Hepatocyte (in vitro differentiated cells): ENCODE results near the gene RPS6KA1. TPM values are rescaled to one million over a fixed set of nuclear protein-coding genes. Genes with fewer than 3 reads are reported as not detected.

Experiments used
- DNase-seq: peaks from one replicate; pipeline ENCODE4 v3.0.0-alpha.2; 2016; ENCODE audit warnings: low spot score
- H2AFZ ChIP-seq: fragments of 200-600 bp; sonication (generic); 2 replicates; pipeline ENCODE4 v1.6.0; 2016; ENCODE audit warnings: antibody characterized with exemption, mild to moderate bottlenecking
- H3K27ac ChIP-seq: fragments of 200-600 bp; sonication (generic); 2 replicates; pipeline ENCODE4 v1.5.1; 2016; ENCODE audit warnings: mild to moderate bottlenecking
- H3K27me3 ChIP-seq: fragments of 200-600 bp; sonication (generic); 2 replicates; pipeline ENCODE4 v1.6.1; 2016
- H3K36me3 ChIP-seq: fragments of 200-600 bp; sonication (generic); replicated peaks from 2 replicates; pipeline ENCODE4 v1.5.1; 2016; ENCODE audit warnings: low read depth; ENCODE audit not compliant: insufficient read depth
- H3K4me1 ChIP-seq: fragments of 200-600 bp; sonication (generic); 2 replicates; pipeline ENCODE4 v1.5.1; 2016; ENCODE audit warnings: mild to moderate bottlenecking, moderate library complexity; ENCODE audit not compliant: insufficient read depth
- H3K4me2 ChIP-seq: fragments of 200-600 bp; sonication (generic); 2 replicates; pipeline ENCODE4 v1.6.0; 2016
- H3K4me3 ChIP-seq: fragments of 200-600 bp; sonication (generic); 2 replicates; pipeline ENCODE4 v1.5.1; 2016; ENCODE audit warnings: mild to moderate bottlenecking
- H3K79me2 ChIP-seq: fragments of 200-600 bp; sonication (generic); 2 replicates; pipeline ENCODE4 v1.6.0; 2017; ENCODE audit warnings: mild to moderate bottlenecking
- H3K9me2 ChIP-seq: fragments of 200-600 bp; sonication (generic); replicated peaks from 2 replicates; pipeline ENCODE4 v1.6.0; 2017; ENCODE audit warnings: mild to moderate bottlenecking; ENCODE audit not compliant: insufficient read depth
- H3K9me3 ChIP-seq: fragments of 200-600 bp; sonication (generic); 2 replicates; pipeline ENCODE4 v1.5.1; 2016; ENCODE audit warnings: low read depth, mild to moderate bottlenecking
- H4K20me1 ChIP-seq: fragments of 200-600 bp; sonication (generic); 2 replicates; pipeline ENCODE4 v1.6.0; 2016; ENCODE audit warnings: mild to moderate bottlenecking; ENCODE audit not compliant: insufficient read depth, poor library complexity, severe bottlenecking
- CTCF ChIP-seq: fragments of 200-600 bp; sonication (generic); IDR thresholded peaks from 2 replicates; pipeline ENCODE4 v1.5.1; 2016; ENCODE audit warnings: antibody characterized with exemption, mild to moderate bottlenecking; ENCODE audit not compliant: poor library complexity
- EZH2 ChIP-seq: fragments of 200-600 bp; sonication (generic); IDR thresholded peaks from 2 replicates; pipeline ENCODE4 v1.6.1; 2016; ENCODE audit warnings: antibody characterized with exemption, mild to moderate bottlenecking, borderline replicate concordance
- EZH2phosphoT487 ChIP-seq: fragments of 200-600 bp; sonication (generic); IDR thresholded peaks from one replicate; pipeline ENCODE4 v1.6.1; 2018; ENCODE audit warnings: antibody characterized with exemption, mild to moderate bottlenecking, low read depth, moderate library complexity; ENCODE audit not compliant: unreplicated experiment, severe bottlenecking
- WGBS: methylation state at CpG from one replicate; pipeline ENCODE4 v1.1.6; 2016; ENCODE audit warnings: low lambda C conversion rate; ENCODE audit errors: missing lambda C conversion rate; 5-methylcytosine and 5-hydroxymethylcytosine counted together
- polyA plus RNA-seq: library from polyadenylated mRNA; unstranded; fragments of >200 nt; fragmentation: Nextera tagmentation; extraction: Ambion mirVana; gene quantifications from 2 replicates; pipeline ENCODE4 v1.2.1, GENCODE V29; 2016
- total RNA-seq: library from RNA; depleted of rRNA; stranded (reverse); fragments of >200 nt; gene quantifications from 2 replicates; pipeline ENCODE4 v1.2.3, GENCODE V29; 2014

Gene RPS6KA1
- total and polyA plus RNA-seq, 2 experiments from 2014 or later = 30.2 to 30.6 TPM

GRCh38 chr1:26490155-26490554 is 39.4 kb upstream of the RPS6KA1 start:
- Histone ChIP-seq H3K9me2 (no peaks in the 10 kb centered on the region), H3K9me3 (no peaks in the 10 kb centered on the region), H3K79me2 (no peaks in the 10 kb centered on the region), H3K4me2 (no peak overlapping the region), H3K4me3 (no peak overlapping the region), H4K20me1 (no peaks in the 10 kb centered on the region), H3K36me3 (no peaks in the 10 kb centered on the region), H3K27me3 (no peaks in the 10 kb centered on the region), H3K27ac (no peak overlapping the region), H3K4me1 (no peaks in the 10 kb centered on the region), H2AFZ (no peak overlapping the region)
- TF ChIP-seq CTCF (no peak), EZH2 (no peak), EZH2phosphoT487 (no peak)
- no peak for DNase-seq
- 81% methylated on average over 4 of the region's 4 CpGs for WGBS

- Histone ChIP-seq H3K9me3 (no peaks in the 10 kb centered on the region), H3K79me2 (no peaks in the 10 kb centered on the region), H3K4me2 (no peak overlapping the region), H4K20me1 (no peaks in the 10 kb centered on the region), H3K4me1 (no peaks in the 10 kb centered on the region), H3K27ac (no peak overlapping the region), H3K4me3 (no peak overlapping the region), H3K27me3 (no peaks in the 10 kb centered on the region), H2AFZ (no peak overlapping the region), H3K9me2 (no peaks in the 10 kb centered on the region), H3K36me3 (no peaks in the 10 kb centered on the region)
- 79% methylated on average over 3 of the region's 3 CpGs for WGBS
- DNase-seq = no peak
- no peak for TF ChIP-seq EZH2
- TF ChIP-seq CTCF = no peak
- TF ChIP-seq EZH2phosphoT487 = no peak
These were observed 36.3 kb upstream of the RPS6KA1 start for GRCh38 chr1:26493267-26493666.

- TF ChIP-seq CTCF (no peak), EZH2phosphoT487 (no peak), EZH2 (no peak)
- Histone ChIP-seq H3K27me3 (no peaks in the 10 kb centered on the region), H3K4me3 (no peak overlapping the region), H3K27ac (no peak overlapping the region), H3K36me3 (no peaks in the 10 kb centered on the region), H3K9me2 (no peaks in the 10 kb centered on the region), H3K4me1 (no peaks in the 10 kb centered on the region), H3K9me3 (no peaks in the 10 kb centered on the region), H3K79me2 (no peaks in the 10 kb centered on the region), H2AFZ (no peak overlapping the region), H4K20me1 (no peaks in the 10 kb centered on the region), H3K4me2 (no peak overlapping the region)
- DNase-seq = no peak
- 95% methylated on average over 3 of the region's 3 CpGs for WGBS
These were observed 35.6 kb upstream of the RPS6KA1 start for GRCh38 chr1:26493938-26494337.

GRCh38 chr1:26496861-26497260 is 32.7 kb upstream of the RPS6KA1 start:
- Histone ChIP-seq H4K20me1 (no peaks in the 10 kb centered on the region), H3K9me2 (no peaks in the 10 kb centered on the region), H3K36me3 (no peaks in the 10 kb centered on the region), H3K4me2 (no peak overlapping the region), H3K27ac (no peak overlapping the region), H3K27me3 (no peaks in the 10 kb centered on the region), H3K4me3 (no peak overlapping the region), H2AFZ (no peak overlapping the region), H3K79me2 (no peaks in the 10 kb centered on the region), H3K4me1 (peaks cover 3% of the 10 kb centered on the region), H3K9me3 (no peaks in the 10 kb centered on the region)
- WGBS = 62% methylated on average over 3 of the region's 4 CpGs
- TF ChIP-seq EZH2phosphoT487 = no peak
- TF ChIP-seq CTCF = no peak
- TF ChIP-seq EZH2 = no peak
- DNase-seq = no peak
